ENCODE measurements around the gene ADAM10.
"Not testable (repeated sequence)": the region's sequence is repeated elsewhere in the genome, so short reads cannot be mapped to it uniquely, and the experiment has no call there.

Gene ADAM10

DNA sequence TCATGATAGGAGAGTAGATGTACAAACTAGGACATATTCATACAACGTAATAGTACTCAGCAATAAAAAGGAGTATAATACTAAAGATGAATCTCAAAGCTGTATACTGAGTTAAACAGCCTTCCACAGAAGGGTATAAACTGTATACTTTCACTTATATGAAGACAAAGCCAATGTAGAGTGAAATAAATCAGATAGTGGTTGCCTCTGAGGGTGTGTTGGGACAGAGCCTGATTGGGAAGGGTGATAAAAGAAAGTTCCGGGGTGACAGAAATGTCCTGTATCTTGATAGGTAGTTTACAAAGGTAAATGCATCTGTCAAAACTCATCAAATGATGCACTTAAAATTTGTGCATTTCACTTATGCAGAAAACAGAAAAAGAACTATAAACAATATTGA lies 122.5 kb downstream of the ADAM10 start:
- Histone ChIP-seq H3K4me1 (ENCODE audit: insufficient read depth, insufficient read length) (no peaks in the 10 kb centered on the region), H3K36me3 (ENCODE audit: insufficient read depth, insufficient read length, low read length) (peaks cover 23% of the 10 kb centered on the region), H3K9me3 (ENCODE audit: insufficient read depth, low read length) (no peaks in the 10 kb centered on the region), H3K9ac (ENCODE audit: insufficient read length, low read depth) (no peak overlapping the region), H3K27me3 (ENCODE audit: insufficient read depth, insufficient read length) (no peaks in the 10 kb centered on the region), H3K4me3 (ENCODE audit: insufficient read length, low read depth) (no peak overlapping the region)
- DNase-seq (ENCODE audit: low read depth, low spot score): no peak
- TF ChIP-seq SUZ12 (IDR thresholded peaks at IDR 0.05; ENCODE audit: extremely low read depth, insufficient read depth, insufficient read length): no peak
- no peak for TF ChIP-seq YY1 (IDR thresholded peaks at IDR 0.05; ENCODE audit: insufficient read depth, insufficient read length)
- no peak for TF ChIP-seq ZNF274 (IDR thresholded peaks at IDR 0.05; ENCODE audit: low read depth, low read length)

- Histone ChIP-seq H3K4me3 (ENCODE audit: insufficient read length, low read depth) (no peak overlapping the region), H3K9ac (ENCODE audit: insufficient read length, low read depth) (no peak overlapping the region), H3K27me3 (ENCODE audit: insufficient read depth, insufficient read length) (no peaks in the 10 kb centered on the region), H3K9me3 (ENCODE audit: insufficient read depth, low read length) (no peaks in the 10 kb centered on the region), H3K4me1 (ENCODE audit: insufficient read depth, insufficient read length) (no peaks in the 10 kb centered on the region), H3K36me3 (ENCODE audit: insufficient read depth, insufficient read length, low read length) (peaks cover 21% of the 10 kb centered on the region)
- DNase-seq (ENCODE audit: low read depth, low spot score): no peak
- TF ChIP-seq YY1 (IDR thresholded peaks at IDR 0.05; ENCODE audit: insufficient read depth, insufficient read length): no peak
- TF ChIP-seq SUZ12 (IDR thresholded peaks at IDR 0.05; ENCODE audit: extremely low read depth, insufficient read depth, insufficient read length): no peak
- TF ChIP-seq ZNF274 (IDR thresholded peaks at IDR 0.05; ENCODE audit: low read depth, low read length): no peak
Observed at GRCh38 chr15:58626378-58626777, 123.1 kb downstream of the ADAM10 start.

GRCh38 chr15:58622877-58623276 lies 126.6 kb downstream of the ADAM10 start:
- H3K9ac ChIP-seq (ENCODE audit: insufficient read length, low read depth): no peak overlapping the region
- H3K36me3 ChIP-seq (ENCODE audit: insufficient read depth, insufficient read length, low read length): peaks cover 31% of the 10 kb centered on the region

GRCh38 chr15:58620268-58620667 lies 129.2 kb downstream of the ADAM10 start:
- H3K4me1 ChIP-seq (ENCODE audit: insufficient read depth, insufficient read length); H3K27me3 ChIP-seq (ENCODE audit: insufficient read depth, insufficient read length): not testable (repeated sequence)
- H3K36me3 ChIP-seq (ENCODE audit: insufficient read depth, insufficient read length, low read length): peaks cover 15% of the 10 kb centered on the region

More at GRCh38 chr15:58622877-58623276, 126.6 kb downstream of the ADAM10 start:
- Histone ChIP-seq H3K4me1 (ENCODE audit: insufficient read depth, insufficient read length) (no peaks in the 10 kb centered on the region), H3K4me3 (ENCODE audit: insufficient read length, low read depth) (no peak overlapping the region), H3K27me3 (ENCODE audit: insufficient read depth, insufficient read length) (no peaks in the 10 kb centered on the region), H3K9me3 (ENCODE audit: insufficient read depth, low read length) (no peaks in the 10 kb centered on the region)
- TF ChIP-seq ZNF274 (IDR thresholded peaks at IDR 0.05; ENCODE audit: low read depth, low read length) (no peak), YY1 (IDR thresholded peaks at IDR 0.05; ENCODE audit: insufficient read depth, insufficient read length) (no peak), SUZ12 (IDR thresholded peaks at IDR 0.05; ENCODE audit: extremely low read depth, insufficient read depth, insufficient read length) (no peak)
- DNase-seq (ENCODE audit: low read depth, low spot score): no peak

GRCh38 chr15:58616171-58616570 lies 133.3 kb downstream of the ADAM10 start:
- no peak for DNase-seq (ENCODE audit: low read depth, low spot score)
- no peaks in the 10 kb centered on the region for H3K4me1 ChIP-seq (ENCODE audit: insufficient read depth, insufficient read length)
- no peak for TF ChIP-seq SUZ12 (IDR thresholded peaks at IDR 0.05; ENCODE audit: extremely low read depth, insufficient read depth, insufficient read length)
- TF ChIP-seq YY1 (IDR thresholded peaks at IDR 0.05; ENCODE audit: insufficient read depth, insufficient read length): no peak
- TF ChIP-seq ZNF274 (IDR thresholded peaks at IDR 0.05; ENCODE audit: low read depth, low read length): no peak
- H3K9ac ChIP-seq (ENCODE audit: insufficient read length, low read depth): no peak overlapping the region
- peaks cover 20% of the 10 kb centered on the region for H3K9me3 ChIP-seq (ENCODE audit: insufficient read depth, low read length)
- peaks cover 27% of the 10 kb centered on the region for H3K36me3 ChIP-seq (ENCODE audit: insufficient read depth, insufficient read length, low read length)
- no peak overlapping the region for H3K4me3 ChIP-seq (ENCODE audit: insufficient read length, low read depth)
- no peaks in the 10 kb centered on the region for H3K27me3 ChIP-seq (ENCODE audit: insufficient read depth, insufficient read length)

More at GRCh38 chr15:58620268-58620667, 129.2 kb downstream of the ADAM10 start:
- not testable (repeated sequence) for H3K9ac ChIP-seq (ENCODE audit: insufficient read length, low read depth); H3K9me3 ChIP-seq (ENCODE audit: insufficient read depth, low read length); H3K4me3 ChIP-seq (ENCODE audit: insufficient read length, low read depth); DNase-seq (ENCODE audit: low read depth, low spot score)

DNA sequence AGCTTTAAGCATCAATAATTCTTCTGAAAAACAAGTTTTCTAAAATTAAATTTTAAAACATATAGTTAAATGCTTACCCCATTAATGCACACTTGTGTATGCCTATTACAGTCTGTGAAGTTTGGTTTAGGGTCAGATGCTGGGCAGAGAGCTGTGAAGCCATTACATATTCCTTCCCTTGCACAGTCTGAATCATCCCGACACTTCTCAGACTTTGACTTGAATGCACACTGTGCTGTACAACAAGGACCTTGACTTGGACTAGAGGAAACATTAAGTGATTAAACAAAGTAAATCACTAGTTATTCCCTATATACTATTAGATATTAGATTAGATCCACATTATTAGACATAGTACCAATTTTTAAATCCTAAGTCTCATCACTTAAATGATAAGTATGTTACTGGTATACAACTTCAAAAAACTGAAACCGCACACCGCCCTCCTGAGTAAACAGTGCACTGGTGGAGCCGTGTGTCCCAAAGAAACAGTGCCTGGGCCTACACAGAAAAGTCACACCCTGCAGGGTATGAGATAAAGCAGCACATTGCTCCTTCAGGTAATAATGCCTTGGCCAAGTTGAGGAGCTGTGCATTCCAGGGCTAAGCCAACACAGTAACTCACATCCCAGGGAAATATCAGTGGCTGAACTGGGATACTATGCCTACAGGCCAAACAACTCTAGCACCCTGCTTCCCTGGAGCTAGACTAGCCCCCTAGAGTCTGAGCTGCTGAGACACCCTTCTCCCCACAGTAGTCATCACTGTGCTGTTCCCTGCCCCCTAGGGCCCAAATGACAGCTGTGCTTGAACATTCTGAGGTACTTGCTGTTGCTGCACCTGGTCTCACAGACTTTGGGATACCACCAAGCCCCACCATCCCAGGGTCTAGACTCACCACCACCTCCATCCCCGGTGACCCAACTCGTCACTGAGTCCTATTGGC lies 137.5 kb downstream of the ADAM10 start:
- no peak overlapping the region for H3K9ac ChIP-seq (ENCODE audit: insufficient read length, low read depth)
- no peaks in the 10 kb centered on the region for H3K4me1 ChIP-seq (ENCODE audit: insufficient read depth, insufficient read length)
- no peaks in the 10 kb centered on the region for H3K27me3 ChIP-seq (ENCODE audit: insufficient read depth, insufficient read length)
- peaks cover 27% of the 10 kb centered on the region for H3K36me3 ChIP-seq (ENCODE audit: insufficient read depth, insufficient read length, low read length)
- DNase-seq (ENCODE audit: low read depth, low spot score): no peak
- no peak for TF ChIP-seq SUZ12 (IDR thresholded peaks at IDR 0.05; ENCODE audit: extremely low read depth, insufficient read depth, insufficient read length)
- no peak for TF ChIP-seq ZNF274 (IDR thresholded peaks at IDR 0.05; ENCODE audit: low read depth, low read length)
- TF ChIP-seq YY1 (IDR thresholded peaks at IDR 0.05; ENCODE audit: insufficient read depth, insufficient read length): no peak
- no peak overlapping the region for H3K4me3 ChIP-seq (ENCODE audit: insufficient read length, low read depth)
- peaks cover 20% of the 10 kb centered on the region for H3K9me3 ChIP-seq (ENCODE audit: insufficient read depth, low read length)

GRCh38 chr15:58608711-58609110 lies 140.8 kb downstream of the ADAM10 start:
- no peak for TF ChIP-seq ZNF274 (IDR thresholded peaks at IDR 0.05; ENCODE audit: low read depth, low read length)
- Histone ChIP-seq H3K9me3 (ENCODE audit: insufficient read depth, low read length) (no peaks in the 10 kb centered on the region), H3K36me3 (ENCODE audit: insufficient read depth, insufficient read length, low read length) (peaks cover 35% of the 10 kb centered on the region), H3K4me3 (ENCODE audit: insufficient read length, low read depth) (no peak overlapping the region), H3K27me3 (ENCODE audit: insufficient read depth, insufficient read length) (no peaks in the 10 kb centered on the region), H3K9ac (ENCODE audit: insufficient read length, low read depth) (no peak overlapping the region), H3K4me1 (ENCODE audit: insufficient read depth, insufficient read length) (no peaks in the 10 kb centered on the region)
- no peak for DNase-seq (ENCODE audit: low read depth, low spot score)

All from NT2/D1 (cell line).